Uterus (tissue), 2 donors: ENCODE measurements around the gene RAB43.

ENCODE experiments used
- POLR2A ChIP-seq, 2 donors: fragments of 450-650 bp; IDR thresholded peaks; one replicate each; pipeline ENCODE4 v1.6.1; 2016; ENCODE audit warnings: antibody characterized with exemption in 2 of 2, mild to moderate bottlenecking in 1 of 2, moderate library complexity in 1 of 2
- TF ChIP-seq, protein P1 (sequence below), 4 experiments: fragments of 200-600 bp in 2 of 4; fragments of 450-650 bp in 2 of 4; sonication (generic) in 2 of 4; IDR thresholded peaks; one replicate each; pipeline ENCODE4 v1.5.1; 2016 to 2019; ENCODE audit warnings: antibody characterized with exemption in 4 of 4, mild to moderate bottlenecking in 2 of 4, moderate library complexity in 1 of 4

- TF ChIP-seq, protein P1, sequence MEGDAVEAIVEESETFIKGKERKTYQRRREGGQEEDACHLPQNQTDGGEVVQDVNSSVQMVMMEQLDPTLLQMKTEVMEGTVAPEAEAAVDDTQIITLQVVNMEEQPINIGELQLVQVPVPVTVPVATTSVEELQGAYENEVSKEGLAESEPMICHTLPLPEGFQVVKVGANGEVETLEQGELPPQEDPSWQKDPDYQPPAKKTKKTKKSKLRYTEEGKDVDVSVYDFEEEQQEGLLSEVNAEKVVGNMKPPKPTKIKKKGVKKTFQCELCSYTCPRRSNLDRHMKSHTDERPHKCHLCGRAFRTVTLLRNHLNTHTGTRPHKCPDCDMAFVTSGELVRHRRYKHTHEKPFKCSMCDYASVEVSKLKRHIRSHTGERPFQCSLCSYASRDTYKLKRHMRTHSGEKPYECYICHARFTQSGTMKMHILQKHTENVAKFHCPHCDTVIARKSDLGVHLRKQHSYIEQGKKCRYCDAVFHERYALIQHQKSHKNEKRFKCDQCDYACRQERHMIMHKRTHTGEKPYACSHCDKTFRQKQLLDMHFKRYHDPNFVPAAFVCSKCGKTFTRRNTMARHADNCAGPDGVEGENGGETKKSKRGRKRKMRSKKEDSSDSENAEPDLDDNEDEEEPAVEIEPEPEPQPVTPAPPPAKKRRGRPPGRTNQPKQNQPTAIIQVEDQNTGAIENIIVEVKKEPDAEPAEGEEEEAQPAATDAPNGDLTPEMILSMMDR (IDR thresholded peaks at IDR 0.05), result no peak
- no peak for TF ChIP-seq POLR2A (IDR thresholded peaks at IDR 0.05)
Measured at GRCh38 chr3:129118745-129119144, 2.9 kb downstream of the RAB43 start.
